ENCODE results near the gene TMPRSS11D. TPM values are rescaled to one million over a fixed set of nuclear protein-coding genes. Genes with fewer than 3 reads are reported as not detected.

The TMPRSS11D gene
- total and polyA plus RNA-seq, 2 of the 4 experiments (the other 2 are of a cell fraction), result not detected

DNA sequence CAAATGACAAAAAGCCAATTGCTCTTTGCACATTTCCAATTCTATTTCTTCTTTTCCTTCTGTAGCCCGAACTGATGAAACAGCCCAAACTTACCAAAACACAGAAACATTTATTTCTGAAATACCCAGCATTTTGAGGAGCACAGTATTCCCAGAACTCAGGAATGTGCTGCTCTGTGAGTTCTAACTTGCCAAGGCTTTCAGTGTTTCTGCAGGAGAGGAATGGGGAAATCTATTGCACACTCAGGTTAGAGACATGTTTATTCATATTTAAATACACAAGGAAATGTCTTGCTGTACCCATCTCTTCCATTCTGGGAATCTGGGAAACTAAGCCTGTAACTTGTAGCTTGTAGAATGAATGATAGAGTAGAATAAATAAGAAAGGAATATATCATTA is 10.7 kb downstream of the TMPRSS11D start:
- H3K9me3 ChIP-seq (ENCODE audit: control insufficient read depth, insufficient read depth, low read length), result no peaks in the 10 kb centered on the region
- in situ Hi-C loops (cut with MboI; ENCODE audit: low sequenced_read_pairs), result loop anchor here (5.0 to 10.0 kb wide), 2 partner anchors 34 to 302 kb away; no protein-coding TSS in a partner anchor
- H3K4me2 ChIP-seq (ENCODE audit: low read depth, low read length), result no peak overlapping the region
- no peak overlapping the region for H2AFZ ChIP-seq (replicated peaks; ENCODE audit: low read length, poor library complexity)
- H3K14ac ChIP-seq (replicated peaks; ENCODE audit: low read depth, low read length), result no peak overlapping the region
- H2AK9ac ChIP-seq (replicated peaks; ENCODE audit: low read depth, low read length, poor library complexity), result no peak overlapping the region
- no peak overlapping the region for H2BK120ac ChIP-seq (ENCODE audit: low read depth, low read length)
- H2BK15ac ChIP-seq (ENCODE audit: low read depth, low read length), result no peak overlapping the region
- no peak for DNase-seq
- BruUV-seq (replicated peaks), result no TSS peak
- dilution Hi-C loops (cut with HindIII; ENCODE audit: low sequenced_read_pairs, unreplicated experiment), result no loop called here
- H3K27me3 ChIP-seq (ENCODE audit: control insufficient read depth, insufficient read depth, low read length), result no peaks in the 10 kb centered on the region
- H3K36me3 ChIP-seq (ENCODE audit: control insufficient read depth, insufficient read depth, low read length), result no peaks in the 10 kb centered on the region
- TF ChIP-seq MAFK (IDR thresholded peaks at IDR 0.05; ENCODE audit: low read depth, low read length) (no peak), NFE2L2 (IDR thresholded peaks at IDR 0.05; ENCODE audit: low read depth, low read length) (no peak), POLR2A (IDR thresholded peaks at IDR 0.05; ENCODE audit: low read depth, low read length) (no peak)
- TF ChIP-seq, protein P1, sequence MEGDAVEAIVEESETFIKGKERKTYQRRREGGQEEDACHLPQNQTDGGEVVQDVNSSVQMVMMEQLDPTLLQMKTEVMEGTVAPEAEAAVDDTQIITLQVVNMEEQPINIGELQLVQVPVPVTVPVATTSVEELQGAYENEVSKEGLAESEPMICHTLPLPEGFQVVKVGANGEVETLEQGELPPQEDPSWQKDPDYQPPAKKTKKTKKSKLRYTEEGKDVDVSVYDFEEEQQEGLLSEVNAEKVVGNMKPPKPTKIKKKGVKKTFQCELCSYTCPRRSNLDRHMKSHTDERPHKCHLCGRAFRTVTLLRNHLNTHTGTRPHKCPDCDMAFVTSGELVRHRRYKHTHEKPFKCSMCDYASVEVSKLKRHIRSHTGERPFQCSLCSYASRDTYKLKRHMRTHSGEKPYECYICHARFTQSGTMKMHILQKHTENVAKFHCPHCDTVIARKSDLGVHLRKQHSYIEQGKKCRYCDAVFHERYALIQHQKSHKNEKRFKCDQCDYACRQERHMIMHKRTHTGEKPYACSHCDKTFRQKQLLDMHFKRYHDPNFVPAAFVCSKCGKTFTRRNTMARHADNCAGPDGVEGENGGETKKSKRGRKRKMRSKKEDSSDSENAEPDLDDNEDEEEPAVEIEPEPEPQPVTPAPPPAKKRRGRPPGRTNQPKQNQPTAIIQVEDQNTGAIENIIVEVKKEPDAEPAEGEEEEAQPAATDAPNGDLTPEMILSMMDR (conservative IDR thresholded peaks at IDR 0.05; ENCODE audit: low read depth, low read length), result no peak
- H3K23ac ChIP-seq (ENCODE audit: low read depth, low read length), result no peak overlapping the region
- no peak overlapping the region for H3K4ac ChIP-seq (ENCODE audit: low read depth, low read length)
- H2BK20ac ChIP-seq (ENCODE audit: low read depth, low read length), result no peak overlapping the region
- H3K18ac ChIP-seq (ENCODE audit: low read depth, low read length), result no peak overlapping the region
- 0 out of 2 replicates have a peak, but pooled peaks cover 2% of the 10 kb centered on the region for H3K4me1 ChIP-seq (ENCODE audit: control insufficient read depth, insufficient read depth, low read length)
- no peak overlapping the region for H4K91ac ChIP-seq (ENCODE audit: insufficient read depth, low read depth, low read length)
- no peak overlapping the region for H3K27ac ChIP-seq (ENCODE audit: insufficient read depth, low read length)
- H4K5ac ChIP-seq (ENCODE audit: low read depth, low read length), result no peak overlapping the region
- intact Hi-C loops (cut with micrococcal nuclease), result no loop called here
- H3K4me3 ChIP-seq (ENCODE audit: insufficient read depth, low read depth, low read length), result no peak overlapping the region
- H2BK5ac ChIP-seq (ENCODE audit: low read depth, low read length, poor library complexity, severe bottlenecking), result no peak overlapping the region
- H2AK5ac ChIP-seq (ENCODE audit: low read depth, low read length), result no peak overlapping the region
- no CpG with 5 or more reads among the region's 1 CpG for WGBS, 2 experiments (ENCODE audit: extremely low coverage in 2 of 2, insufficient read length in 1 of 2)
- no peak overlapping the region for H4K8ac ChIP-seq (ENCODE audit: low read depth in 2 of 2, low read length in 2 of 2)
- no peak overlapping the region for H3K9ac ChIP-seq (ENCODE audit: low read depth, low read length)
- no peaks in the 10 kb centered on the region for H4K20me1 ChIP-seq (ENCODE audit: insufficient read depth, low read length)
- H3K9me1 ChIP-seq (ENCODE audit: insufficient read depth, low read length), result no peaks in the 10 kb centered on the region
- H3K79me1 ChIP-seq (ENCODE audit: low read depth in 1 of 2, low read length in 2 of 2), result no peaks in the 10 kb centered on the region
- no peak overlapping the region for H3K56ac ChIP-seq (ENCODE audit: extremely low read depth, insufficient read depth, low read length)
- ATAC-seq (ENCODE audit: low read depth), result no peak
- ChIA-PET POLR2A (ENCODE audit: unreplicated experiment) (no interaction called here), CTCF (no interaction called here)
